OCI-LY3 (cell line): ENCODE results near the gene FAM13B.
"Not testable (repeated sequence)": the region's sequence is repeated elsewhere in the genome, so short reads cannot be mapped to it uniquely, and the experiment has no call there.

Experiments
- H2AFZ ChIP-seq: fragments of 200-600, 300-600 bp; shearing (Covaris generic); 2 replicates; pipeline ENCODE4 v1.6.0; 2014; ENCODE audit warnings: antibody characterized with exemption, low read depth, low read length
- H3K27ac ChIP-seq: fragments of 200-600, 300-600 bp; sonication (generic); 2 replicates; pipeline ENCODE4 v1.5.1; 2014; ENCODE audit warnings: mild to moderate bottlenecking, low read length, moderate library complexity, mixed read lengths
- H3K27me3 ChIP-seq: fragments of 200-600, 300-600 bp; sonication (generic); 2 replicates; pipeline ENCODE4 v1.6.1; 2014; ENCODE audit warnings: low read depth, low read length, mixed read lengths
- H3K36me3 ChIP-seq: fragments of 200-600, 300-600 bp; sonication (generic); replicated peaks from 2 replicates; pipeline ENCODE3; 2014; ENCODE audit warnings: low read depth, low read length, mixed read lengths
- H3K4me1 ChIP-seq: fragments of 300-600, 200-600 bp; sonication (generic); 2 replicates; pipeline ENCODE4 v1.6.1; 2014; ENCODE audit warnings: low read length, mixed read lengths
- H3K4me2 ChIP-seq: fragments of 200-600, 300-600 bp; sonication (generic); 2 replicates; pipeline ENCODE4 v1.6.1; 2014; ENCODE audit warnings: low read length, mixed read lengths
- H3K4me3 ChIP-seq: fragments of 300-600, 200-600 bp; sonication (generic); 2 replicates; pipeline ENCODE4 v1.5.1; 2014; ENCODE audit warnings: antibody characterized with exemption, mild to moderate bottlenecking, low read length, moderate library complexity
- H3K79me2 ChIP-seq: fragments of 300-600, 200-600 bp; shearing (Covaris generic); 2 replicates; pipeline ENCODE4 v1.6.1; 2014; ENCODE audit warnings: mild to moderate bottlenecking, low read length, mixed read lengths
- H3K9ac ChIP-seq: fragments of 300-600, 200-600 bp; shearing (Covaris generic); 2 replicates; pipeline ENCODE4 v1.6.0; 2014; ENCODE audit warnings: mild to moderate bottlenecking, low read length, moderate library complexity
- H3K9me3 ChIP-seq: fragments of 200-600, 300-600 bp; shearing (Covaris generic); 2 replicates; pipeline ENCODE4 v1.6.1; 2014; ENCODE audit warnings: low read length, mixed read lengths; ENCODE audit not compliant: insufficient read depth
- H4K20me1 ChIP-seq: fragments of 200-600, 300-600 bp; sonication (generic); 2 replicates; pipeline ENCODE4 v1.6.1; 2016; ENCODE audit warnings: low read length, mixed read lengths; ENCODE audit not compliant: insufficient read depth
- CTCF ChIP-seq: fragments of 200-600, 300-600 bp; sonication (generic); IDR thresholded peaks from 2 replicates; pipeline ENCODE4 v1.5.1; 2014; ENCODE audit warnings: antibody characterized with exemption, low read length, low read depth
- EZH2phosphoT487 ChIP-seq: fragments of 200-600 bp; shearing (Covaris generic); IDR thresholded peaks from 2 replicates; pipeline ENCODE4 v1.6.1; 2018; ENCODE audit warnings: antibody characterized with exemption, mixed run types, low read depth

FAM13B gene

GRCh38 chr5:137975208-137975607, 57.7 kb downstream of the FAM13B start:
- Histone ChIP-seq H3K4me1 (no peaks in the 10 kb centered on the region), H4K20me1 (no peaks in the 10 kb centered on the region), H3K9ac (no peak overlapping the region), H3K4me2 (no peak overlapping the region), H3K36me3 (peaks cover 4% of the 10 kb centered on the region), H3K27ac (no peak overlapping the region), H3K27me3 (no peaks in the 10 kb centered on the region), H3K9me3 (no peaks in the 10 kb centered on the region), H2AFZ (no peak overlapping the region), H3K79me2 (no peaks in the 10 kb centered on the region), H3K4me3 (no peak overlapping the region)
- TF ChIP-seq CTCF (no peak), EZH2phosphoT487 (no peak)

- H3K4me2 ChIP-seq, H3K4me3 ChIP-seq, H3K9ac ChIP-seq, H3K9me3 ChIP-seq, H2AFZ ChIP-seq, H3K27ac ChIP-seq, H3K79me2 ChIP-seq, H3K36me3 ChIP-seq, H4K20me1 ChIP-seq, H3K4me1 ChIP-seq, H3K27me3 ChIP-seq: not testable (repeated sequence)
These were observed 62.5 kb downstream of the FAM13B start for GRCh38 chr5:137970384-137970783.

- no peak overlapping the region for H3K4me2 ChIP-seq
- H3K9me3 ChIP-seq, result no peaks in the 10 kb centered on the region
- H2AFZ ChIP-seq, result no peak overlapping the region
- H3K9ac ChIP-seq, result no peak overlapping the region
- H3K27me3 ChIP-seq, result no peaks in the 10 kb centered on the region
- no peaks in the 10 kb centered on the region for H3K4me1 ChIP-seq
- H3K27ac ChIP-seq, result no peak overlapping the region
- H3K79me2 ChIP-seq, result no peaks in the 10 kb centered on the region
- no peaks in the 10 kb centered on the region for H4K20me1 ChIP-seq
- no peak overlapping the region for H3K4me3 ChIP-seq
- TF ChIP-seq EZH2phosphoT487 (no peak), CTCF (no peak)
- H3K36me3 ChIP-seq, result no peaks in the 10 kb centered on the region
These were observed 72.1 kb downstream of the FAM13B start for GRCh38 chr5:137960819-137961218.

GRCh38 chr5:137960141-137960540, 72.7 kb downstream of the FAM13B start:
- no peak overlapping the region for H3K4me2 ChIP-seq
- H2AFZ ChIP-seq, result no peak overlapping the region
- H3K4me3 ChIP-seq, result no peak overlapping the region
- H3K79me2 ChIP-seq, result no peaks in the 10 kb centered on the region
- H4K20me1 ChIP-seq, result no peaks in the 10 kb centered on the region
- no peaks in the 10 kb centered on the region for H3K4me1 ChIP-seq
- no peak for TF ChIP-seq EZH2phosphoT487
- TF ChIP-seq CTCF, result no peak
- no peaks in the 10 kb centered on the region for H3K36me3 ChIP-seq
- no peak overlapping the region for H3K9ac ChIP-seq
- no peaks in the 10 kb centered on the region for H3K9me3 ChIP-seq
- H3K27me3 ChIP-seq, result no peaks in the 10 kb centered on the region
- H3K27ac ChIP-seq, result no peak overlapping the region

GRCh38 chr5:137959488-137959887, 73.4 kb downstream of the FAM13B start:
- H3K27me3 ChIP-seq, result no peaks in the 10 kb centered on the region
- H3K4me1 ChIP-seq, result no peaks in the 10 kb centered on the region
- H3K4me2 ChIP-seq, result no peak overlapping the region
- H3K9me3 ChIP-seq, result no peaks in the 10 kb centered on the region
- H3K27ac ChIP-seq, result no peak overlapping the region
- no peaks in the 10 kb centered on the region for H3K79me2 ChIP-seq
- H3K9ac ChIP-seq, result no peak overlapping the region
- no peak overlapping the region for H3K4me3 ChIP-seq
- H4K20me1 ChIP-seq, result no peaks in the 10 kb centered on the region
- no peaks in the 10 kb centered on the region for H3K36me3 ChIP-seq
- no peak for TF ChIP-seq CTCF
- TF ChIP-seq EZH2phosphoT487, result no peak
- H2AFZ ChIP-seq, result no peak overlapping the region
